IPS-20b (cell line): Measurements from ENCODE around the gene DIAPH3.

Experiments used
- H3K27ac ChIP-seq: one replicate; pipeline ENCODE4 v1.5.1; 2013; ENCODE audit warnings: low read length
- H3K27me3 ChIP-seq: 2 replicates; pipeline ENCODE4 v1.6.1; 2013; ENCODE audit warnings: mild to moderate bottlenecking, low read length, inconsistent platforms; ENCODE audit not compliant: insufficient read depth
- H3K36me3 ChIP-seq: 2 replicates; pipeline ENCODE4 v1.6.1; 2013; ENCODE audit warnings: low read depth, mild to moderate bottlenecking, inconsistent platforms, low read length, moderate library complexity; ENCODE audit not compliant: insufficient read depth
- H3K4me1 ChIP-seq: 2 replicates; pipeline ENCODE4 v1.6.1; 2013; ENCODE audit warnings: mild to moderate bottlenecking, control low read depth, inconsistent platforms, low read length, moderate library complexity; ENCODE audit not compliant: insufficient read depth
- H3K4me3 ChIP-seq: 2 replicates; pipeline ENCODE4 v1.5.1; 2013; ENCODE audit warnings: mild to moderate bottlenecking, low read length, inconsistent platforms
- H3K9ac ChIP-seq: 2 replicates; pipeline ENCODE4 v1.6.1; 2013; ENCODE audit warnings: low read depth, mild to moderate bottlenecking, inconsistent platforms, low read length, moderate library complexity
- H3K9me3 ChIP-seq: 2 replicates; pipeline ENCODE4 v1.6.1; 2013; ENCODE audit warnings: mild to moderate bottlenecking, low read depth, low read length, inconsistent platforms; ENCODE audit not compliant: insufficient read depth

Gene DIAPH3

DNA sequence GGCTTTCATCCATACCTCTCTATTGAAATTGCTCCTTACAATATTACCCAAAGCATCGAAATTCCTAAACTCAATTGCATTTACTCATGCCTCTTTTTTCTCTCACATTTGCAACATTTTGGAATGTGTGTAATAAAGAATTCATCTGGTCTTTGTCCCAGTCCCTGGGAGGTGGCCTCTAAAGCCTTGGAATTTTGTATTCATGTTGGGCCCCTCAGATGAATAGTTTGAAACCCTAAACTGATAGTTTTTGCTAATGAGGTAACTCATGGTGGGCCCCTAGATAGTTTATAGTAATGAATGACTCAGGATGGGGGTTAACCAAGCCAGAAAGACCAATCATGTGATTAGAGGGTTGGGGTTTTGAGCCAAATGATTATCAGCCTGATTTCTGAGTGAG is 490.4 kb downstream of the DIAPH3 start:
- H3K27ac ChIP-seq: no peak overlapping the region
- no peaks in the 10 kb centered on the region for H3K9me3 ChIP-seq
- no peak overlapping the region for H3K9ac ChIP-seq
- no peaks in the 10 kb centered on the region for H3K36me3 ChIP-seq
- H3K4me1 ChIP-seq: peaks cover 17% of the 10 kb centered on the region; the same call in 1 of the 2 replicates
- H3K27me3 ChIP-seq: no peaks in the 10 kb centered on the region
- no peak overlapping the region for H3K4me3 ChIP-seq

DNA sequence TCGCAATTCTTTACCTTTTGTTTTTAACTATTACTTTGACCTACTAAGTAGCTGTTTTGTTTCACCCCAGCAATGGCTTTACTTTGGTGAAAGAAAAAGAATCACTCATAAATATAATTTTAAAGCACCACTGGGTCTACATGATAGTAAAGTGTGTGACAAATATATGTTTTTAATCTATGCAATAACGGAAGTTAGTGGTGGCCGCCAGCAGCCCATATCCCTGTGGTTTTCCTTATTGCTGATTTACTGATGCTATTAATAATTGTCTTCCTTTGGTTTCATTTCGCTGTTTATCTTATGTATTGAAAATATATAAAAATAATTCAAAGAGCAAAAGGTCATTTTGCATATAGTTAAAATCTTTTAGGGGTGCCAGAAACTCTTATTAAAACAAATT is 491.3 kb downstream of the DIAPH3 start:
- Histone ChIP-seq H3K4me1 (peaks cover 12% of the 10 kb centered on the region; the same call in 1 of the 2 replicates), H3K36me3 (no peaks in the 10 kb centered on the region), H3K4me3 (no peak overlapping the region), H3K9ac (no peak overlapping the region), H3K27me3 (no peaks in the 10 kb centered on the region), H3K27ac (no peak overlapping the region), H3K9me3 (no peaks in the 10 kb centered on the region)

DNA sequence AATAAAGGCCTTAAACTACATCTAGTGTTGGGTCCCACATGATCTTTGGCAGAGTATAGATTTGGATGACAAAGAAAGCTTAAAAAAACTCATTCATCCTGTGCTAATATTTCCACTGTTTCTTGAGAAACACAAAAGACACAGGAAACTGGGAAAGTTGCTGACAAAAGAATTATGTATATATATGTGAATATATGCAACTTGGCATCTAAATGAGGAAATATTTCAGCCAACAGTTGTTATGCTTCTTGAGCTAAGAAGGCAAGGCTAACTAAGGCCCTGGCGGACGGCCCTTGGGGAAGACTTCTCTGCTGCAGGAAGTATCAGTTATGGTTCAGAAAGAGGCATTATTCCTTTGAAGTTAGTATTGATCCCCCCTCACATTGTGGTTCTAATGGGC is 491.8 kb downstream of the DIAPH3 start:
- Histone ChIP-seq H3K27ac (no peak overlapping the region), H3K36me3 (no peaks in the 10 kb centered on the region), H3K4me3 (no peak overlapping the region), H3K27me3 (no peaks in the 10 kb centered on the region), H3K9ac (no peak overlapping the region), H3K4me1 (peaks cover 12% of the 10 kb centered on the region; the same call in 1 of the 2 replicates), H3K9me3 (no peaks in the 10 kb centered on the region)

DNA sequence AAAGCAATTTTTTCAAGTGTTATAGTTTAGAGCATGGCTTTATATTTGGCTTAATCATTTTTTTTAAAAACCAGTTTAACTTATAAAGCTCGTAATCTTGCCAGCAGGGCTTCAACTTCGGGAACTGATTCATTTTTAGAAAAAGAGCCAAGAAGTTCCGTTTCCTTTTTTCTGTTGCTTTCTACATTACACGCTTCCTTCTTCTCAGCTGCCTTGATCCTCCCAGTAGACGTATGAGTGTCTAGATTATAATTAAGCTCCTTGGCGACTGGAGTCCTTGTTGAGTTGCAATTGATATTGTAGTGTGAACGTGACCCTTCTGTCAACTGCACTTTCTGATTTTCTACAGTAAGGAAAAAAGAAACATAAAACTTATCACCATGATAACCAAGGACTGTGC is 497.2 kb downstream of the DIAPH3 start:
- Histone ChIP-seq H3K27me3 (no peaks in the 10 kb centered on the region), H3K27ac (no peak overlapping the region), H3K9me3 (no peaks in the 10 kb centered on the region), H3K36me3 (no peaks in the 10 kb centered on the region), H3K9ac (no peak overlapping the region), H3K4me3 (no peak overlapping the region), H3K4me1 (peaks cover 11% of the 10 kb centered on the region; the same call in 1 of the 2 replicates)

DNA sequence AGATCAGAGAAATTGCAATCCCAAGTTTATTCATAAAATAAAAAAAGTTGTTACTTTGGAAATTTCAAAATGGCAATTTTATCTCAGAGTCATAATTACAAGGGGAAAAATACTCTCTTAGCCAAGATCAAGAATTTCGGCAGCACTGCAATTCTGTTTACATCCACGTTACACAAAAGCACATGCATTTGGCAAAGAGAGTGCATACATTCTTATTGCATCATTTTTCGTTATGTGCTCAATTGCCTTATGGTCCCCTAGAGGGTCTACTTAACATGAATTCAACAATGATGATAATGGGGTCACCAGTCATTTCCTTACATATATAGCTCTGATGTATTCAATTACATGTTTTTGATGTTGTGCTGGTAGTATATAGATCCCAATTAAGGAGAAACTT is 498.0 kb downstream of the DIAPH3 start:
- Histone ChIP-seq H3K27me3 (no peaks in the 10 kb centered on the region), H3K4me3 (no peak overlapping the region), H3K36me3 (no peaks in the 10 kb centered on the region), H3K4me1 (peaks cover 11% of the 10 kb centered on the region; the same call in 1 of the 2 replicates), H3K9ac (no peak overlapping the region), H3K9me3 (no peaks in the 10 kb centered on the region), H3K27ac (peak overlapping the region; percentile 14)

DNA sequence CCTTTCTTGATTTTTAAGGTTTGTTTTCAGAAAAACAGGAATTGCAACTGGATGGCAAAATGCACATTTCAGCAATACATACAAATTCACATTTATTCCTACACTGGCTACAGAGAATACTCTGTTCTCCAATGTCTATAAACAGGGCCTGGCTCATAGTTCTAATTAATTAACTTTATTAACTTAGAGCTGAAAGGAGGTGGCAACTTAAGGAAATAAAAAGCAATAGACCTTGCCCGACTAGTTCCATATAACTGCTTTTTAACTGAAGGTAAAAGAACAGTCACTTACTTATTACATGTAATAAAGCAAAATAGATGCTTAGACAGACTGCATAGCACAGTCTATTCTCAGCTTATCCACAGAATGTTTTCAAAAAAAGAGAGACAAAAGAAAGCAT is 498.5 kb downstream of the DIAPH3 start:
- Histone ChIP-seq H3K27me3 (no peaks in the 10 kb centered on the region), H3K9me3 (no peaks in the 10 kb centered on the region), H3K27ac (peak overlapping the region; percentile 14), H3K4me1 (peaks cover 11% of the 10 kb centered on the region; the same call in 1 of the 2 replicates), H3K9ac (peak overlapping the region; percentile 47; the same call in 1 of the 2 replicates), H3K36me3 (no peaks in the 10 kb centered on the region), H3K4me3 (no peak overlapping the region)

DNA sequence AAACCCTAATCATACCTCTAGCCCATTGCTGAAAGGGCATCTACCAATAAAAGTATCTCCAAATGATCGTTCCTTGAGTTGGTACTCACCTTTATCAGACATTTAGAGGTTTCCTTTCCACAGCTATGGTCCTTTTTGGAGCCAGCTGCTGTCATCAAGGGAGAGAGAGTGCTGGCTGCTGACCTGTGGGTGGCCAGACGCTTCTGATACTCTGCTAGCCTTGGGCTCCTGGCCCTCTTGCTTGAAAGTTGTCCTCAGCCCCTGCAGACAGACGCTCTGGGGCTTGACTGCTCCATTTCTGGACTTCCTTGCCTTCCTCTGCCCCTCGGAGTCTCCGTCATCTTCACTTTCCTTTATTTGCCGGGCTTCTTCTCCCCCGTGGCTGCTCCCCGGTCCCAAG is 499.1 kb downstream of the DIAPH3 start:
- peaks cover 11% of the 10 kb centered on the region; the same call in 1 of the 2 replicates for H3K4me1 ChIP-seq
- H3K9ac ChIP-seq: peak overlapping the region; percentile 47; the same call in 1 of the 2 replicates
- no peak overlapping the region for H3K4me3 ChIP-seq
- no peaks in the 10 kb centered on the region for H3K9me3 ChIP-seq
- H3K36me3 ChIP-seq: no peaks in the 10 kb centered on the region
- H3K27me3 ChIP-seq: no peaks in the 10 kb centered on the region
- H3K27ac ChIP-seq: peak overlapping the region; percentile 11

DNA sequence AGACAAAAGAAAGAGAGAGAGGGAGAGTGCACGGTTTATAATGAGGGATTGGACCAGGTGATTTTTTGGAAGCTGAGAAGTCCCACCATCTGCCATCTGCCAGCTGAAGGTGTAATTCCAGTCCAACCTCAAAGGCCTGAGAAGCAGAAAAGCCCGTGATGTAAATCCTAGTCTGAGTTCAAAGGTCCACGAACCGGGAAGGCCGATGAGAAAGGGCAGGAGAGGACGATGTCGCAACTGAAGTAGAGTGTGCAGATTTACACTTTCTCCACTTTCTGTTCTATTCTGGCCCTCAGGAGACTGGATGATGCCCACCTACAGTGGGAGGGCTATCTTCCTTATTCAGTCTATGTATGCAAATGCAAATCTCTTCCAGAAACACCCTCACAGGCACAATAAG is 500.0 kb downstream of the DIAPH3 start:
- H3K9ac ChIP-seq: no peak overlapping the region
- no peaks in the 10 kb centered on the region for H3K36me3 ChIP-seq
- no peak overlapping the region for H3K4me3 ChIP-seq
- peaks cover 11% of the 10 kb centered on the region; the same call in 1 of the 2 replicates for H3K4me1 ChIP-seq
- H3K9me3 ChIP-seq: no peaks in the 10 kb centered on the region
- no peaks in the 10 kb centered on the region for H3K27me3 ChIP-seq
- H3K27ac ChIP-seq: no peak overlapping the region

DNA sequence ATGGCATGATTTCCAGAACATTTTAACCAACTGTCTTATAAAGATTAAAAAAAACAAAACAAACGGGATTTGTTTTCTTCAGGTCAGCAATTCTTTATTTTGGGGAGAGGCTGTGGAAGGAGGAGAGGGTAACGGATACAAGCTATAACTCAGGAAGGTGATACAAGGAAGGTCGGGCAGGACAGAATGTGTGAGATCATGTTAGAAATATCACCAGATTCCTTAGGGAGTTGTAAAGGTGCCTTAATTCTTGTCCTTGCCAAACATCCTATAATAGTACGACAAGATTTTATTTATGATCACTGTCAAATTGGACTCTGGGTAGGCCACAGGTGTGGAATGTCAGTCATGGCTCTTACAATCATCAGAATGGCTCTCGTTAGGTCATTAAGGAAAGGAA is 503.1 kb downstream of the DIAPH3 start:
- no peak overlapping the region for H3K27ac ChIP-seq
- H3K4me1 ChIP-seq: peaks cover 11% of the 10 kb centered on the region; the same call in 1 of the 2 replicates
- no peak overlapping the region for H3K4me3 ChIP-seq
- no peaks in the 10 kb centered on the region for H3K36me3 ChIP-seq
- H3K27me3 ChIP-seq: no peaks in the 10 kb centered on the region
- H3K9ac ChIP-seq: no peak overlapping the region
- no peaks in the 10 kb centered on the region for H3K9me3 ChIP-seq

DNA sequence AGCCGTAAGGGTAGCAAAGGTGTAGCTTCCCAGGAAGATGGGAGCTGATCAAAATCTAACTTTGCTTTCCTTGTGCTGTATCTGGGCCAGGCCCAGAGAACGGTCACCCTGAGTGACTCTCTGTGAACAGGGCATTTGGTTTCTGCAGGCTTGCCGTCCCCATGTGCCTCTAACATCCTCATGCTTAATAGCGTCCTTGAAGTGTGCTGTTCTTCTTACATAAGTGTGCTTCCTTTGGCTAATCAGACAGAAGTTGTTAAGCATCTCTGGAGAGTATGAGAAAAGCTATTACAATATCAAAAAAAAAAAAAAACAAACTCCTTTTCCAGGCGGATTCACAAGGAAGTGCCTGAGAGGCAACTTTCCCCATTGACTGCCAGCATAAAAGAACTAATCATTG is 503.7 kb downstream of the DIAPH3 start:
- no peaks in the 10 kb centered on the region for H3K36me3 ChIP-seq
- H3K4me1 ChIP-seq: peaks cover 5% of the 10 kb centered on the region; the same call in 1 of the 2 replicates
- H3K27me3 ChIP-seq: no peaks in the 10 kb centered on the region
- no peak overlapping the region for H3K9ac ChIP-seq
- H3K4me3 ChIP-seq: no peak overlapping the region
- no peaks in the 10 kb centered on the region for H3K9me3 ChIP-seq
- no peak overlapping the region for H3K27ac ChIP-seq

DNA sequence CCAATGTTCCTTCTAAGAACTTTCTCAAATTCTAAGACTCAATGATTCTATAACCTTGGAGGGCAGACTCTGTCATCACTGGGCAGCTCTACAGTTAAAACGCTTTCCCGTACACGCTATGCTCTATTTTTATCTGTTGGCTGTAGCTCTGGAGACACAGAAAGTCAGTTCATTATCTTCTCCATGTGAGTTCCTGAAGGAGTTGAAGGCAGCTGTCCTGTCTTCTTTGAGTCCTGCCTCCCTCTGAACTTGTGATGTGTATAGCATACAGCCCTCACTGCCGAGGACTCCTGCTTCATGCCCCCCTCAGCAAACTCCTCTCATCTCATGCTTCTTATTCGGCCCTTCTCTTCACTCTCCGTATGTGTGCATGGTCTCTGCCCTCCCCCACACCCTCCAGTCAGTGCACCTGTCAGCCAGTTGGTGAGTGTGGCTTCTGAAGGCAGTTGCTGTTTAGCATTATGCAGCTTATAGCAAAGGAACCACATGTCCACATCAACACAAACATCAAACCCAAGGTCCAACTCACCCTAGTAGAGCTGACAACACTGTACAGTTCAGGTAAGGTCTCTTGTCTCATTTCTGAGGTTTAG is 504.9 kb downstream of the DIAPH3 start:
- no peak overlapping the region for H3K9ac ChIP-seq
- no peaks in the 10 kb centered on the region for H3K9me3 ChIP-seq
- H3K4me3 ChIP-seq: no peak overlapping the region
- no peaks in the 10 kb centered on the region for H3K27me3 ChIP-seq
- no peak overlapping the region for H3K27ac ChIP-seq
- H3K36me3 ChIP-seq: no peaks in the 10 kb centered on the region
- H3K4me1 ChIP-seq: no peaks in the 10 kb centered on the region

DNA sequence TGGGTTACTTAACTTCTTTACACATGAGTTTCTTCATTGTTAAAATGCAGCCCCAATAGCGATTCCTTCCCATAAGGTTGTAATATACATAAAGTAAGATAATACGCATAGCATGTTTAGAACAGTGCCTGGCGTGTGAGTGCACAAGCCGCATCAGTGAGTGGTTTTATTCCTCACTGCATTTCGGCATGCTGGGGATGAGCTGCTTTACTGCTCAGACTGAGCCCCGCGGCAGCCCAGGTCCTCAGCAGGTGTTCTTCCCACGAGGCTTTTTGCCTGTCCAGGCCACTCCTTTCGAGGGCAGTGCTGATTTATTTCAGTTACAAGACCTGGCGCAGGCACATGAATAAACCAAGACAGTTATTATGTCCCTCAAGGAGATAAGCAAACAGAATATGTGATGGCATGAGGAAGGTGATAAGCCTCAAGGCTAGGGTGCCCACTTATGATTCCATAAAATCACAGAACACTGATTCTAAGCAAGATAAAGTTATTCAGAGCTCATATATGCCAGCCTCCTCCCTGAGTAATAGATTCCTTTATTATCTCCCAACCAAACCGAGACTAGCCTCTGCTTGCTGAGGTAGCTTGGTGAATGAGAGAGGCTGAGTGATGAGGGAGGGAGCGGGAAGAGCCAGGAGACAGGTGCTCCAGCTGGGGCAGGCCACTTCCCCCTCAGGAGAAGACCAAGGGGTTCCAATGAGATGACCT is 505.5 kb downstream of the DIAPH3 start:
- no peak overlapping the region for H3K4me3 ChIP-seq
- H3K9me3 ChIP-seq: no peaks in the 10 kb centered on the region
- no peaks in the 10 kb centered on the region for H3K36me3 ChIP-seq
- H3K4me1 ChIP-seq: no peaks in the 10 kb centered on the region
- H3K27ac ChIP-seq: no peak overlapping the region
- no peaks in the 10 kb centered on the region for H3K27me3 ChIP-seq
- no peak overlapping the region for H3K9ac ChIP-seq
